Measurements from ENCODE around the gene CCBE1. TPM values are rescaled to one million over a fixed set of nuclear protein-coding genes. Genes with fewer than 3 reads are reported as not detected.

The CCBE1 gene
- total RNA-seq, 2 donors from 2014 or later = 1.00 to 2.9 TPM

DNA sequence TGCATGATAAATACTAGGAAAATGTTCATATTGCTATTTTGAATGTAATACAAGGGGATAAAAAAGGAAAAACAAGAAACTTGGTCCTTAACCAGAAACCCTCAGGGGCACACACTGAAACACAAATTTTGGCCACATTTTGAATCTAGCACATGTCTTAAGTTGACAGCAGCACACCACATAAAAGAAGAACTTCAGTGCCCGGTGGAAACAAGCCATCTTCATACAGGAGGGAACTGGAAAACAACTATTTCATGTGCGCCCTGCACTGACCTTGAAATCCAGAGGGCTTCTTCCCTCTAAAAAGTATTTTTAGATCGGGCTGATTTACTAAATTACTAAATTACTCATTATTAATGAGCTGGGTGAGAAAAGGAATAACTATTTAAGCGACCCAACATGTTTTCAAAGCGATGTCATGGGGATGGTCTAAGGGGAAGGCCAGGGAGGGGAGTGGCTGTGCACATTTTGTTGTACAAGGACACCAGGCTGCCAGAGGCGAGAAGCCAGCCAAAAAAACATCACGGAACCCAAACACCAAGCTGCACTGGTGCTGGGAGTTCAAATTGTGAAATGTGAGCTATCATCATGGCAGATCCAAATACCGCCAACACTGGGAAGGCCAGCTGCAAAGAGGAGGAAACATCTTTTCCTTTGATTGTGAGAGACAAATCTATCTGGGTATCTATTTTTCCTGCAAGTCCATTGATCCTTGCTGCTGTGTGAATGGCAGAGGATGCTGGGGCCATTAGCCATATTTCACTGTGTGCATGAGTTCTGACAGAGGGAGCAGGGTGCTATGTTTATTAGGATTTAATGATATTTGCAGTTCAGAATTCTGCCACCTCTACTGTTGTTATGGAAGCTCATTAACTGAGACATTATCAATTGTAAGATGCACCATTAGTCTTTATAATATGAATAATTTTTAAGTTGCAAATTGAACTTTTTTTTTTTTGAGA is 187.5 kb downstream of the CCBE1 start:
- WGBS, 2 experiments (ENCODE audit: insufficient coverage in 1 of 2, insufficient read length in 1 of 2) = 90 to 94% methylated on average over 4 to 7 of the region's 8 CpGs
- H3K4me1 Mint-ChIP-seq = peaks cover 7% of the 10 kb centered on the region
- DNase-seq = no peak
- no peak overlapping the region for H3K27ac Mint-ChIP-seq
- Histone ChIP-seq H3K27ac (ENCODE audit: low read depth, low read length) (no peak overlapping the region), H3K9ac (ENCODE audit: extremely low read depth, low read length, poor library complexity, severe bottlenecking) (no peak overlapping the region), H3K9me3 (ENCODE audit: control insufficient read depth, low read length) (no peaks in the 10 kb centered on the region), H3K27me3 (ENCODE audit: control insufficient read depth, insufficient read depth, low read length, poor library complexity, severe bottlenecking) (peaks cover 45% of the 10 kb centered on the region), H3K4me1 (ENCODE audit: control insufficient read depth, insufficient read depth, low read length) (no peaks in the 10 kb centered on the region), H3K36me3 (ENCODE audit: control insufficient read depth, insufficient read depth, low read length) (no peaks in the 10 kb centered on the region), H3K4me3 (ENCODE audit: low read length) (no peak overlapping the region)
- H3K36me3 Mint-ChIP-seq (ENCODE audit: low read depth) = no peaks in the 10 kb centered on the region
- H3K9me3 Mint-ChIP-seq = no peaks in the 10 kb centered on the region
- H3K4me3 Mint-ChIP-seq = no peak overlapping the region
- TF ChIP-seq, protein P1, sequence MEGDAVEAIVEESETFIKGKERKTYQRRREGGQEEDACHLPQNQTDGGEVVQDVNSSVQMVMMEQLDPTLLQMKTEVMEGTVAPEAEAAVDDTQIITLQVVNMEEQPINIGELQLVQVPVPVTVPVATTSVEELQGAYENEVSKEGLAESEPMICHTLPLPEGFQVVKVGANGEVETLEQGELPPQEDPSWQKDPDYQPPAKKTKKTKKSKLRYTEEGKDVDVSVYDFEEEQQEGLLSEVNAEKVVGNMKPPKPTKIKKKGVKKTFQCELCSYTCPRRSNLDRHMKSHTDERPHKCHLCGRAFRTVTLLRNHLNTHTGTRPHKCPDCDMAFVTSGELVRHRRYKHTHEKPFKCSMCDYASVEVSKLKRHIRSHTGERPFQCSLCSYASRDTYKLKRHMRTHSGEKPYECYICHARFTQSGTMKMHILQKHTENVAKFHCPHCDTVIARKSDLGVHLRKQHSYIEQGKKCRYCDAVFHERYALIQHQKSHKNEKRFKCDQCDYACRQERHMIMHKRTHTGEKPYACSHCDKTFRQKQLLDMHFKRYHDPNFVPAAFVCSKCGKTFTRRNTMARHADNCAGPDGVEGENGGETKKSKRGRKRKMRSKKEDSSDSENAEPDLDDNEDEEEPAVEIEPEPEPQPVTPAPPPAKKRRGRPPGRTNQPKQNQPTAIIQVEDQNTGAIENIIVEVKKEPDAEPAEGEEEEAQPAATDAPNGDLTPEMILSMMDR (conservative IDR thresholded peaks at IDR 0.05) = no peak
- H3K27me3 Mint-ChIP-seq (ENCODE audit: insufficient read depth) = peaks cover 44% of the 10 kb centered on the region

DNA sequence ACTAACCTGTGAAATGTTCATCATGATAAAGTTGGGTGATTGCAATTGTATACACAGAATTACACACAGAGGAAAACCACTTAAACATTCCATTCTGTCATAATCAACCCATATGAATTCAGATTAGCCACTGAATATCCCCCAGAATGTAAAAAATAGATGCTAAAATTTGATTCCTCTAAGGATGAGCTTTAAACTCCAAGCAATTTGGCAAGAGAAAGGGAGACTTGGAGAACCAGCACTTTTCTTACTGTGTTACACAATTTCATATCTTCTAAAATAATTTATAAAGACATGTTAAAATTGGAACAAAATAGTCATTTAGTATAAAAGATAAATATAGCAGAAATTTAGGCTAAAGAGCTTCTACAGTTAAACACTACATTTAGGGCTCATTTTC is 191.9 kb downstream of the CCBE1 start:
- TF ChIP-seq, protein P1 (conservative IDR thresholded peaks at IDR 0.05) = no peak

DNA sequence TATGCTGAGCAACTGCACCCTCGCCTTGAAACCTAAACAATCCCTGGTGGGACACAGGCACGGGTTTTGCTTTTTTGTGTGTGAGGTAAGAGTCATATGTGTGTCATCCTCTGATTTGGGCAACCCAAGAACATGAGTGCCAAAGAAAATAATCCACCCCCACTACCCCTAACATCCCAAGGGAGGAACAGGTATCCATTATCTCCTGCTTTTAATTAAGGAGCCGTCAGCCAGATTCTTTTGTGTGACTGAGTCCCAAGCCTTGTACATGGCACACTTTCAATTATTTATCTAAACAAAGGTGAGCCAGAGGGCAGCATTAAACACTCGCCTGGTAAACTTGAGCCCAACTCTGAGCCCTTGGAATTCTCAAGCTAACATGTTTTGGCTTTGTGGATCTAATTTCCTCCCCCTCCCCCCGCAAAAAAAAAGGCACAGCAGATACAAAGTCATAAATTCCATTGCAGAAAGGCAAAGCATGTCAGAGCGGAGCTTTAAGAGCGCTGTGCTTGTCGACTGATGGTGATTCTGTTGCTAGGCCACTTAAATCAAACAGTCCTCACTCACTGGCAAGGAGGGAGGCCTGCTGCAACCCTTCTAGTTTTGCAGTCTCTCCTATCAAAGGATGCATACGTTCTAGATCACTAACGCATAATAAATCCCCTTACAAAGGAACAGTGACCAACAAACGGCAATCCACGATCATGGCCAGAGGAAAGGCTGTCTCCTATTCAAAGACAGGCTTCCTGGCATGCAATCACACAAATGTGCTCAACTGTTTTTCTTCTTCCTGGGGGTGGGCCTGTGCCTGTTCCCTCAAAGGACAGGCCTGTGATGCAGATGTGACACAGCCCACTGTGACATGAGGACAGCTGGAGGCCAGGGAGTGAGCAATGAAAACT is 194.7 kb downstream of the CCBE1 start:
- peaks cover 12% of the 10 kb centered on the region for H3K4me1 Mint-ChIP-seq
- H3K9me3 Mint-ChIP-seq = peaks cover 13% of the 10 kb centered on the region
- DNase-seq = no peak
- H3K4me1 ChIP-seq (ENCODE audit: control insufficient read depth, insufficient read depth, low read length) = peaks cover 6% of the 10 kb centered on the region
- TF ChIP-seq, protein P1 (conservative IDR thresholded peaks at IDR 0.05) = no peak
- H3K27me3 ChIP-seq (ENCODE audit: control insufficient read depth, insufficient read depth, low read length, poor library complexity, severe bottlenecking) = peaks cover 4% of the 10 kb centered on the region
- 77 to 83% methylated on average over 9 to 11 of the region's 12 CpGs for WGBS, 2 experiments (ENCODE audit: insufficient coverage in 1 of 2, insufficient read length in 1 of 2)
- no peak overlapping the region for H3K27ac Mint-ChIP-seq
- H3K36me3 Mint-ChIP-seq (ENCODE audit: low read depth) = no peaks in the 10 kb centered on the region
- H3K4me3 Mint-ChIP-seq = no peak overlapping the region
- peaks cover 10% of the 10 kb centered on the region for H3K27me3 Mint-ChIP-seq (ENCODE audit: insufficient read depth)
- peaks cover 15% of the 10 kb centered on the region for H3K9me3 ChIP-seq (ENCODE audit: control insufficient read depth, low read length)
- no peak overlapping the region for H3K9ac ChIP-seq (ENCODE audit: extremely low read depth, low read length, poor library complexity, severe bottlenecking)
- no peaks in the 10 kb centered on the region for H3K36me3 ChIP-seq (ENCODE audit: control insufficient read depth, insufficient read depth, low read length)
- H3K27ac ChIP-seq (ENCODE audit: low read depth, low read length) = no peak overlapping the region
- H3K4me3 ChIP-seq (ENCODE audit: low read length) = no peak overlapping the region

More for the DNA sequence above, 191.9 kb downstream of the CCBE1 start:
- H3K27ac ChIP-seq (ENCODE audit: low read depth, low read length) = no peak overlapping the region
- no peaks in the 10 kb centered on the region for H3K36me3 ChIP-seq (ENCODE audit: control insufficient read depth, insufficient read depth, low read length)
- H3K27me3 ChIP-seq (ENCODE audit: control insufficient read depth, insufficient read depth, low read length, poor library complexity, severe bottlenecking) = peaks cover 6% of the 10 kb centered on the region
- DNase-seq = no peak
- Mint-ChIP-seq H3K4me1 (peaks cover 12% of the 10 kb centered on the region), H3K27me3 (ENCODE audit: insufficient read depth) (peaks cover 17% of the 10 kb centered on the region), H3K36me3 (ENCODE audit: low read depth) (no peaks in the 10 kb centered on the region), H3K4me3 (no peak overlapping the region), H3K9me3 (no peaks in the 10 kb centered on the region), H3K27ac (no peak overlapping the region)
- no peak overlapping the region for H3K9ac ChIP-seq (ENCODE audit: extremely low read depth, low read length, poor library complexity, severe bottlenecking)
- H3K4me1 ChIP-seq (ENCODE audit: control insufficient read depth, insufficient read depth, low read length) = peaks cover 6% of the 10 kb centered on the region
- no peaks in the 10 kb centered on the region for H3K9me3 ChIP-seq (ENCODE audit: control insufficient read depth, low read length)
- no peak overlapping the region for H3K4me3 ChIP-seq (ENCODE audit: low read length)

All from endodermal cell (in vitro differentiated cells).